Stimulated activated CD4-positive, alpha-beta T cell treated with anti-CD3 and anti-CD28 coated beads, Interleukin-1b, Interleukin-23, amount 100 ng/mL, for 48 hours (primary cell): ENCODE data around the gene ZNRF1.

Experiments used
- DNase-seq: peaks from one replicate; pipeline ENCODE4 v3.0.0-alpha.2; 2020

The ZNRF1 gene

GRCh38 chr16:75062976-75063346, 64.1 kb downstream of the ZNRF1 start:
- no peak for DNase-seq

- DNase-seq, result no peak
These were observed 64.8 kb downstream of the ZNRF1 start for GRCh38 chr16:75063549-75064088.

GRCh38 chr16:75064403-75065148, 65.8 kb downstream of the ZNRF1 start:
- peak; percentile 20 for DNase-seq

- DNase-seq, result peak; percentile 35
These were observed 66.3 kb downstream of the ZNRF1 start for GRCh38 chr16:75065149-75065505.

GRCh38 chr16:75065521-75066149, 66.8 kb downstream of the ZNRF1 start:
- no peak for DNase-seq

DNA sequence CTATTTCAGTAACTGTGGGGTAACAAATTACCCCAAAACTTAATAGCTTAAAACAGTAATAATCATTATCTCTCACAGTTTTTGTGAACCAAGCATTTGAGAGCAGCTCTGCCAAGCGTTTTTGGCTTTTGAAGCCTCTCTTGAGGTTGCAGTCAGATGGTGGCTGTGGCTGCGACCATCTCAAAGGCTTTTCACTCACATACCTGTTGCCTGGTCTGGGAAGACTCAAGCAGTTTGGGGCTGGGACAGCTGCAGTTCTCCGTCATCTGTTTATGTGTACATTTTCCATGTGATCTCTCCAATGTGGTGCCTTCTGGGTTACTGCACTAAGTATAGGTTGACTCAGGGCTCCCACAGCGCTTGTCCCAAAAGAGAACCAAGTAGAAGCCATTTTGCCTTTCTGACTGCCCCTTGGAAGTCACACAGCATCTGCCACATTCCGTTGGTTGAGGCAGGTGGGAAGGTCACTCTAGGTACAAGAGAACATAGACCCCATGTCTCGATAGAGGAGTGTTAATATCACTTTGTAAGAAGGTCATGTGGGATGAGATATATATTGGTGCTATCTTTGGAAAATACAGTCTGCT, 68.1 kb downstream of the ZNRF1 start:
- no peak for DNase-seq

DNA sequence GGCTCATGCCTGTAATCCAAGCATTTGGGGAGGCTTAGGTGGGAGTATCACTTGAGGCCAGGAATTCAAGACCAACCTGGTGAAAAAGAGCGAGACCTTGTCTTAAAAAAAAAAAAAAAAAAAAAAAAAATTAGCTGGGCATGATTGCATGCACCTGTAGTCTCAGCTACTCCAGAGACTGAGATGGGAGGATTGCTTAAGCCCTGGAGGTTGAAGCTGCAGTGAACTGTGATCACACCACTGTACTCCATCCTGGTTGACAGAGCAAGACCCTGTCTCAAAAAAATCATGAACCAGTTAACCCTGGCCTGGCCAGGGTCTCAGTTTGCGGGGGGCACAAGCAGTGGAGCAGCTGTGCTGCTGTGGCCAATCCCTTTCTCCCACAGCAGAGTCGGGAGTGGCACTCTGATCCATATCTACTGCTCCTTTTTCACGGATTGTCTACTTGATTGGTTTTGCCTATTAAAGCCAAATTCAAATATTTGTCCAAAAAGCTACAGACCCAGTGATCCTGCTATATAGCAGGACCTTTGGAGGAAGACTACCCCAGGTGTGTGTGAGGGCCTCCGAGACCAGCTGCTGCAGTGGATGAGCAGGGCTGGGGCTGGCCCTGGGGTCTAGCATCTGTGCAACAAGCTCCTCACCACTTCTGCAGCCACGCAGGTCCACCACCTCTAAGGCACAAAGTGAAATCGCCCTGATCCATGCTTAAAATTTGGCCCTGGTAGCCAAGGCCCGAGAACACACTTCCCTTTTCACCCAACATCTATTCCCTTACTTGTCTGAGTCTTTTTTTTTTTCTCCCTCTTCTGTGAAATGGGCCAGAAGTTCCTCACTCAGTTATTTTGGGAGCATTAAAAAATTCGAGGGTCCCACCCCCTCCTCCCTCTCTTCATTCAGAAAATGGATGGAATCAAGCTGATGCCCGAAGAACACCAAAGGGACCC, 69.5 kb downstream of the ZNRF1 start:
- DNase-seq, result no peak

GRCh38 chr16:75070012-75070841, 71.4 kb downstream of the ZNRF1 start:
- DNase-seq, result no peak

- no peak for DNase-seq
These were observed 72.8 kb downstream of the ZNRF1 start for GRCh38 chr16:75071621-75072020.

DNA sequence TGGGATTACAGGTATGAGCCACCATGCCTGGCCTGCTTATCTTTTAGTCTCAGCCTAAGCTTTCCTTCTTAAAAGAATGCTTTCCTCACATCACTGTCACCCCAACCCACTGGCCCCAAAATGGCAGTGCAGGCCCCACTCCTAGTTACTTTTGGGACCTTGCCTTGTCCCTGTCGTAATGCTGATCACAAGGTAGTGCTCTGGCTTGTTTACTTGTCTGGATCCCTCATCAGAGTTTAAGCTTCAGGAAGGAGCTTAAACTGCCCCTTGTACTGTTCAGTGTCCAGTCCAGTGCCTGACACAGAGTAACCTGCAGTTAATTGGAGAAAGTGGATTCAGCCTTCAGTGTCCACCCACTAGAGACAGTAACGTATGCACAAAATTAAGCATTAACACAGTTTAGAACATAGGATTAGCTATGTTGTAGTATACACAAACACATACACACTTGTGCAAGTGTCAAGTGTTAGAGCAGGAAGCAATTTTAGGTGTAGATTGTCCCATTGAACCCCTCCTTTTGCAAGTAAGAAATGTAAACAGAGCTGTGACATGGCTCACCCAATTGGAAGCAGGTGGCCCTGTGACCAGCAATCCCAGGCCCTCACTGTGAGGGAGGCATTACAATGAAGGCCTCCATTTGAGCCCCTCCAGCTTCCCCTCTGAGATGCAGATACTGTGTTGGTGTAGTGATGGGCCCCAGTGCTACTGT, 73.6 kb downstream of the ZNRF1 start:
- no peak for DNase-seq

DNA sequence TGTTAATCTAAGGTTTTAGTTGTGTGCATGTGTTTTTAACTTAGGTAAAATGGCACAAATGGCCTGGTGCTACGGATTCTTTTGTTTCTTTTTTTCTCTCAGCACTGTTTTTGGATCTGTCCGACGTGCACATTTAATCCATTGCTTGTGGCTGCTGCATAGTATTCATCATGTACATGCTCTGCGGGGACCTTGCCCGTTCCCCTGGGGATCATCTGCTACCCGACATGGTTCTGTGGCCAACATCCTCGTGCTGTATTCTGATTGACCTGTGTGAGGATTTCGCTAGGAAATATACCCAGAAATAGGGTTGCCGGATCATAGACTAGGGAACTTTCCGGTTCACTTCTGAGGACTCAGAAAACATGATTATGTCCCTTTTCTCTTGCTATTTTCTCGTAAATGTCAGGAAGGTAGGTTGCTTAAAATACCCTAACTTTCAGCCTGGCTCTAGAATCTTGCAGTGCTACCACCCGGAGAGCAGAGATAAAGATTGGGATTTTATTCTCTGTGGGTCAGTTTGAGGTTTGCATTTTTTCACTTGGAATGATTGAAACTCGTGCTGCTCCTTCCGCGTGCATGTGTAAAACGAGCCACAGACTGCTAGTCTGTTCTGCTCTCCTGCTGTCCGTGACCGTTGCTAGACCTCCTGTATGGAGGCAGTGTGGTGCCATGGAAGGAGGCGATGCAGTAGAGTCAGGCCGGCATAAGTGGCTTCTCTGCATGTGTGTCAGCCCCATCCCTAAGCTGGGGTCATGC, 74.9 kb downstream of the ZNRF1 start:
- no peak for DNase-seq

DNA sequence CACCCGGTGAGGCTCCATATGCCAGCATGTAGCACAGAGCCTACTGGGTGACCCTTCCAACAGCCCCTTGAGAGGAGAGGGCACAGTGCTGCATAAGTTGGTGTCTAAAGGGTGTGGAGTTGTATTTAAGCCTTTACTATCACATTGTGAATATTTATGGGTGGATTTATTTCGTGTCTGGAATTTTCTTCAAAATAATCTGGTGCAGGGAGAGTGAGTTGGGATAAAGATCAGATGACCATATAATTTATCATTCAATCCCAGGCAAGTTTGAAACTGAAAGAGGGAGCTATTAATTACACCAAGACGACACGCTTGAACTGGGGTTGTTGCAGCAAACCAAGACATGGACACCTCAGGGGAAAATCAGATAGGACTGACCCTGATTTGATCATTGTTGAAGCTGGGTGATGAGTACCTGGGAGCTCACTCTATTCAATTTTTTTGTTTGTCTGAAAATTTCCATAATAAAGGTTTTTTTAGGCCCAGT, 75.5 kb downstream of the ZNRF1 start:
- no peak for DNase-seq

- peak; percentile 85 for DNase-seq
These were observed 76.3 kb downstream of the ZNRF1 start for GRCh38 chr16:75074920-75075687.

DNA sequence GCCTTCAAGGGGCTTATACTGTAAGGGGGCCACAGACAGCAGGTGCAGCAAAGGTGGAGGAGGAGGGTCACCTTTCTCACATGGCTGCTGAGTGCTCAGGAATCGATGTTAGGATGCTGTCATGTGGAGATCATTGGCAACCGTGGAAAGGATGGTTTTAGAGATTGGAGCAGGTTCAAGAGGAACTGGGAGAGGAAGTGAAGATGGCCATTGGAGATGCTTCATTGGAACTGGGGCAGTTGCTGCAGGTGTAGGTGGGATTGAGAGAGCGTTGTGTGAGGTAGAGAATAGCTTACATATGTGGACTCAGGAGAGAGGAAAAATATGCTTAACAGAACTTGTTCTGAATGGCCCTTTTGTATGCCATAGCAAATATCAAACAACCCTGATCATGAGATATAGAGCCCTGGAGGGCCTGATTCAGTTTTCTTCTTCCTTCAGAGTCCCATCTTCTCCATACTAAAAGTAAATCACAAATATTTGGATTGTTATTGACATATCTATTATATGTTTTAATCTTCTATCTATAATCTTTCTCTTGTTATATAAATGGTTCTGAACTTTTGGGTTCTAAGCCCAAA, 77.0 kb downstream of the ZNRF1 start:
- DNase-seq, result no peak

GRCh38 chr16:75078886-75079285, 80.1 kb downstream of the ZNRF1 start:
- no peak for DNase-seq

DNA sequence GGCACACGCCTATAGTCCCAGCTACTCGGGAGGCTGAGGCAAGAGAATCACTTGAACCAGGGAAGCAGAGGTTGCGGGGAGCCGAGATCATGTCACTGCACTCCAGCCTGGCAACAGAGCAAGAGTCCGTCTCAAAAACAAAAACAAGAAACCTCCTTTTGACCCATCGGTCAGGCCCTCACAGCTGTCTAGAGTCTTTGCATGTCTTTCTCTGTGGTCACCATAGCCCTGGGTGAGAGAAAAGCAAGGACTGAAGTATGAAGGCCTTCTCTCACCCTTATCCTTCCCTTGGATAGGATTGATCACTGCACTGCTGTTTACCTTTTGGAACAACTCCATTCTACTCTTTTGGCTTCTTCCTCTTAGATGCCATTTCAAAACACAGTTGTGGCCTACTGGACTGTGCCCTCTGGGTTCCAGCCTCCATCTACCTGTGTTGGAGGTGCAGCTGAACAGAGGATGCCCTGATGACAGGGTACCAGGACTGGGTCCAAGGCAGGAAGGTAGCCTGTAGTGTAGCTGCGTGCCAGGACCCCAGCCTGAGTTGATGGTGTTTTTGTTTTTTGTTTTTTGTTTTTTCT, 80.6 kb downstream of the ZNRF1 start:
- no peak for DNase-seq

GRCh38 chr16:75080205-75081029, 81.6 kb downstream of the ZNRF1 start:
- DNase-seq, result no peak
